ENCODE data around the gene C20orf202.

Gene C20orf202

GRCh38 chr20:1240549-1240948 lies 37.3 kb downstream of the C20orf202 start:
- TF ChIP-seq GATA2 (IDR thresholded peaks at IDR 0.05; ENCODE audit: low read depth, low read length) = no peak
- TF ChIP-seq GATA3 (IDR thresholded peaks at IDR 0.05; ENCODE audit: low read depth, low read length) = no peak

GRCh38 chr20:1241456-1241855 lies 38.2 kb downstream of the C20orf202 start:
- TF ChIP-seq GATA2 (IDR thresholded peaks at IDR 0.05; ENCODE audit: low read depth, low read length) (peak; percentile 60), GATA3 (IDR thresholded peaks at IDR 0.05; ENCODE audit: low read depth, low read length) (no peak)

GRCh38 chr20:1242099-1242498 lies 38.8 kb downstream of the C20orf202 start:
- TF ChIP-seq GATA2 (IDR thresholded peaks at IDR 0.05; ENCODE audit: low read depth, low read length) (no peak), GATA3 (IDR thresholded peaks at IDR 0.05; ENCODE audit: low read depth, low read length) (no peak)

- no peak for TF ChIP-seq GATA3 (IDR thresholded peaks at IDR 0.05; ENCODE audit: low read depth, low read length)
Observed at GRCh38 chr20:1242530-1242929, 39.3 kb downstream of the C20orf202 start.

GRCh38 chr20:1245578-1245977 lies 42.3 kb downstream of the C20orf202 start:
- TF ChIP-seq GATA3 (IDR thresholded peaks at IDR 0.05; ENCODE audit: low read depth, low read length) (no peak), GATA2 (IDR thresholded peaks at IDR 0.05; ENCODE audit: low read depth, low read length) (no peak)

GRCh38 chr20:1247689-1248088 lies 44.4 kb downstream of the C20orf202 start:
- TF ChIP-seq GATA3 (IDR thresholded peaks at IDR 0.05; ENCODE audit: low read depth, low read length) = no peak
- TF ChIP-seq GATA2 (IDR thresholded peaks at IDR 0.05; ENCODE audit: low read depth, low read length) = no peak

GRCh38 chr20:1252416-1252815 lies 49.2 kb downstream of the C20orf202 start:
- TF ChIP-seq GATA2 (IDR thresholded peaks at IDR 0.05; ENCODE audit: low read depth, low read length) = no peak
- TF ChIP-seq GATA3 (IDR thresholded peaks at IDR 0.05; ENCODE audit: low read depth, low read length) = no peak

GRCh38 chr20:1254254-1254653 lies 51.0 kb downstream of the C20orf202 start:
- TF ChIP-seq GATA3 (IDR thresholded peaks at IDR 0.05; ENCODE audit: low read depth, low read length) (peak; percentile 76), GATA2 (IDR thresholded peaks at IDR 0.05; ENCODE audit: low read depth, low read length) (peak; percentile 87; the same call in 1 of the 2 replicates)

GRCh38 chr20:1255675-1256074 lies 52.4 kb downstream of the C20orf202 start:
- TF ChIP-seq GATA2 (IDR thresholded peaks at IDR 0.05; ENCODE audit: low read depth, low read length) (no peak), GATA3 (IDR thresholded peaks at IDR 0.05; ENCODE audit: low read depth, low read length) (no peak)
